ENCODE results near the gene GRM8. TPM values are rescaled to one million over a fixed set of nuclear protein-coding genes. Genes with fewer than 3 reads are reported as not detected.

The GRM8 gene
- total RNA-seq, 2 experiments from 2014 or later: not detected

- Mint-ChIP-seq H3K9me3 (peaks cover 4% of the 10 kb centered on the region), H3K27ac (no peak overlapping the region), H3K36me3 (ENCODE audit: low read depth) (no peaks in the 10 kb centered on the region), H3K4me3 (no peak overlapping the region), H3K27me3 (peaks cover 8% of the 10 kb centered on the region), H3K4me1 (peaks cover 6% of the 10 kb centered on the region)
- POLR2A ChIA-PET: no interaction called here
- DNase-seq: no peak
- CTCF ChIA-PET: interaction anchor here (1.4 kb wide), 1 partner anchor 12 kb away, joined by 4 read pairs; no protein-coding TSS in a partner anchor
Measured at GRCh38 chr7:126702242-126703016, 550.3 kb downstream of the GRM8 start.

GRCh38 chr7:126700807-126701604 lies 551.7 kb downstream of the GRM8 start:
- ChIA-PET CTCF (interaction anchor here (1.4 kb wide), 1 partner anchor 11 kb away, joined by 4 read pairs; no protein-coding TSS in a partner anchor), POLR2A (no interaction called here)
- Mint-ChIP-seq H3K27me3 (peaks cover 8% of the 10 kb centered on the region), H3K4me1 (peaks cover 6% of the 10 kb centered on the region), H3K9me3 (peaks cover 4% of the 10 kb centered on the region), H3K36me3 (ENCODE audit: low read depth) (no peaks in the 10 kb centered on the region), H3K4me3 (no peak overlapping the region), H3K27ac (no peak overlapping the region)
- peak; percentile 59 for DNase-seq

- DNase-seq: no peak
- Mint-ChIP-seq H3K9me3 (peaks cover under 1% of the 10 kb centered on the region), H3K27me3 (peaks cover 8% of the 10 kb centered on the region), H3K36me3 (ENCODE audit: low read depth) (no peaks in the 10 kb centered on the region), H3K4me3 (no peak overlapping the region), H3K4me1 (peaks cover 6% of the 10 kb centered on the region), H3K27ac (no peak overlapping the region)
- CTCF ChIA-PET: interaction anchor here (0.9 kb wide), 1 partner anchor 28 kb away, joined by 3 read pairs; no protein-coding TSS in a partner anchor
- POLR2A ChIA-PET: no interaction called here
Measured at GRCh38 chr7:126699707-126700106, 553.0 kb downstream of the GRM8 start.

GRCh38 chr7:126698909-126699308 lies 553.8 kb downstream of the GRM8 start:
- no peak for DNase-seq
- Mint-ChIP-seq H3K27ac (no peak overlapping the region), H3K36me3 (ENCODE audit: low read depth) (no peaks in the 10 kb centered on the region), H3K4me1 (peaks cover 6% of the 10 kb centered on the region), H3K27me3 (peaks cover 8% of the 10 kb centered on the region), H3K9me3 (no peaks in the 10 kb centered on the region), H3K4me3 (no peak overlapping the region)
- POLR2A ChIA-PET: no interaction called here
- CTCF ChIA-PET: no interaction called here

GRCh38 chr7:126698446-126698845 lies 554.3 kb downstream of the GRM8 start:
- Mint-ChIP-seq H3K9me3 (no peaks in the 10 kb centered on the region), H3K27ac (no peak overlapping the region), H3K36me3 (ENCODE audit: low read depth) (no peaks in the 10 kb centered on the region), H3K4me3 (no peak overlapping the region), H3K27me3 (peaks cover 8% of the 10 kb centered on the region), H3K4me1 (peaks cover 6% of the 10 kb centered on the region)
- CTCF ChIA-PET: no interaction called here
- DNase-seq: no peak
- POLR2A ChIA-PET: no interaction called here

GRCh38 chr7:126696256-126697038 lies 556.3 kb downstream of the GRM8 start:
- peaks cover 8% of the 10 kb centered on the region for H3K27me3 Mint-ChIP-seq
- POLR2A ChIA-PET: no interaction called here
- H3K9me3 Mint-ChIP-seq: no peaks in the 10 kb centered on the region
- DNase-seq: no peak
- CTCF ChIA-PET: no interaction called here
- H3K4me3 Mint-ChIP-seq: no peak overlapping the region
- H3K27ac Mint-ChIP-seq: no peak overlapping the region
- no peaks in the 10 kb centered on the region for H3K36me3 Mint-ChIP-seq (ENCODE audit: low read depth)
- peaks cover 5% of the 10 kb centered on the region for H3K4me1 Mint-ChIP-seq

- H3K36me3 Mint-ChIP-seq (ENCODE audit: low read depth): no peaks in the 10 kb centered on the region
- no peak for DNase-seq
- H3K27me3 Mint-ChIP-seq: no peaks in the 10 kb centered on the region
- POLR2A ChIA-PET: no interaction called here
- H3K4me1 Mint-ChIP-seq: no peaks in the 10 kb centered on the region
- CTCF ChIA-PET: interaction anchor here (1.7 kb wide), 1 partner anchor 11 kb away, joined by 4 read pairs; no protein-coding TSS in a partner anchor
- H3K9me3 Mint-ChIP-seq: no peaks in the 10 kb centered on the region
- H3K4me3 Mint-ChIP-seq: no peak overlapping the region
- H3K27ac Mint-ChIP-seq: no peak overlapping the region
Measured at GRCh38 chr7:126690848-126691751, 561.6 kb downstream of the GRM8 start.

- Mint-ChIP-seq H3K4me3 (no peak overlapping the region), H3K9me3 (no peaks in the 10 kb centered on the region), H3K36me3 (ENCODE audit: low read depth) (no peaks in the 10 kb centered on the region), H3K27ac (no peak overlapping the region), H3K4me1 (no peaks in the 10 kb centered on the region), H3K27me3 (no peaks in the 10 kb centered on the region)
- CTCF ChIA-PET: interaction anchor here (1.7 kb wide), 1 partner anchor 11 kb away, joined by 4 read pairs; no protein-coding TSS in a partner anchor
- POLR2A ChIA-PET: no interaction called here
- no peak for DNase-seq
Measured at GRCh38 chr7:126690104-126690503, 562.6 kb downstream of the GRM8 start.

- Mint-ChIP-seq H3K9me3 (no peaks in the 10 kb centered on the region), H3K4me1 (no peaks in the 10 kb centered on the region), H3K4me3 (no peak overlapping the region), H3K36me3 (ENCODE audit: low read depth) (no peaks in the 10 kb centered on the region), H3K27ac (no peak overlapping the region), H3K27me3 (no peaks in the 10 kb centered on the region)
- CTCF ChIA-PET: interaction anchor here (1.7 kb wide), 1 partner anchor 13 kb away, joined by 4 read pairs; no protein-coding TSS in a partner anchor
- DNase-seq: no peak
- POLR2A ChIA-PET: no interaction called here
Measured at GRCh38 chr7:126689037-126689436, 563.7 kb downstream of the GRM8 start.

GRCh38 chr7:126686474-126686873 lies 566.3 kb downstream of the GRM8 start:
- Mint-ChIP-seq H3K27me3 (no peaks in the 10 kb centered on the region), H3K9me3 (no peaks in the 10 kb centered on the region), H3K27ac (no peak overlapping the region), H3K36me3 (ENCODE audit: low read depth) (no peaks in the 10 kb centered on the region), H3K4me3 (no peak overlapping the region), H3K4me1 (no peaks in the 10 kb centered on the region)
- ChIA-PET POLR2A (no interaction called here), CTCF (no interaction called here)
- DNase-seq: no peak

GRCh38 chr7:126685596-126685995 lies 567.1 kb downstream of the GRM8 start:
- ChIA-PET POLR2A (no interaction called here), CTCF (no interaction called here)
- Mint-ChIP-seq H3K27ac (no peak overlapping the region), H3K27me3 (no peaks in the 10 kb centered on the region), H3K4me3 (no peak overlapping the region), H3K9me3 (no peaks in the 10 kb centered on the region), H3K36me3 (ENCODE audit: low read depth) (no peaks in the 10 kb centered on the region), H3K4me1 (no peaks in the 10 kb centered on the region)
- no peak for DNase-seq

GRCh38 chr7:126685018-126685573 lies 567.6 kb downstream of the GRM8 start:
- Mint-ChIP-seq H3K4me1 (no peaks in the 10 kb centered on the region), H3K27me3 (no peaks in the 10 kb centered on the region), H3K36me3 (ENCODE audit: low read depth) (no peaks in the 10 kb centered on the region), H3K9me3 (no peaks in the 10 kb centered on the region), H3K4me3 (no peak overlapping the region), H3K27ac (no peak overlapping the region)
- POLR2A ChIA-PET: no interaction called here
- no peak for DNase-seq
- CTCF ChIA-PET: no interaction called here

All from activated CD4-positive, alpha-beta T cell treated with anti-CD3 and anti-CD28 coated beads, Interleukin-2, amount 10 ng/mL, durations not matched to agents 7 days and 5 days (primary cell).